Measurements from ENCODE around the gene LUZP1. TPM values are rescaled to one million over a fixed set of nuclear protein-coding genes. Genes with fewer than 3 reads are reported as not detected.

The LUZP1 gene
- total and polyA plus RNA-seq, 11 donors: 6.1 to 42.3 (median 30.0) TPM

GRCh38 chr1:23069149-23069548, 99.5 kb downstream of the LUZP1 start:
- 88 to 93% (median 89%) methylated on average over 2 of the region's 2 CpGs for WGBS, 4 donors
- Histone ChIP-seq H3K4me3 (no peak overlapping the region), H3K36me3 (peaks cover 0 to 99% (median 85%) of the 10 kb centered on the region in 9 donors), H3K9me3 (no peaks in the 10 kb centered on the region), H3K27ac (no peak overlapping the region), H3K4me1 (no peaks in the 10 kb centered on the region), H3K27me3 (no peaks in the 10 kb centered on the region)
- no peak for DNase-seq
- intact Hi-C loops (cut with DNase I): no loop called here
- TF ChIP-seq POLR2A (IDR thresholded peaks at IDR 0.05): no peak
- no peak for TF ChIP-seq CTCF (IDR thresholded peaks at IDR 0.05)
- no peak for ATAC-seq

DNA sequence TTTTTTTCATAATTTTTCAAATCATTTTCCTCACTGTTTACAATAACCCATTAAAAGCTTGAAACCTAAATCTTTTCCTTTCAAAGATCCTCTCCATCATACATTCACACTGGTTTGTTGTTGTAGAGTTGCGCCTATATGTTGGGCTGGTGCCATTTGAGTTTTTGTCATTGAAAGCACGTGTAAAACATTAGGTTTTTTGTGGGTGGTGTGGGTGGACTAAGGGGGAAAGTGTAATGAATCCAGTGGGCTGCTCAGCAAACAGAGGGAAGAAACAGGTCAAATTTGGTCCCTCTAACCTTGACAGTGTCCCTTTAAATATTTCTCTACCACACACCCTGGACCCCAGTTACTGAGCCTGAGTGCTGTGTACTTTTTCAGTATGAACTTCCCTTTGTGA, 102.6 kb downstream of the LUZP1 start:
- no peaks in the 10 kb centered on the region for H3K4me1 ChIP-seq
- H3K36me3 ChIP-seq: peaks cover 0 to 96% (median 77%) of the 10 kb centered on the region in 9 donors
- intact Hi-C loops (cut with DNase I): no loop called here
- no peak overlapping the region for H3K4me3 ChIP-seq
- no peaks in the 10 kb centered on the region for H3K9me3 ChIP-seq
- 88 to 95% (median 92%) methylated on average over 2 of the region's 2 CpGs for WGBS, 4 donors
- no peak for DNase-seq
- H3K27me3 ChIP-seq: no peaks in the 10 kb centered on the region
- ATAC-seq: no peak
- TF ChIP-seq POLR2A (IDR thresholded peaks at IDR 0.05) (no peak), CTCF (IDR thresholded peaks at IDR 0.05) (no peak)
- no peak overlapping the region for H3K27ac ChIP-seq

DNA sequence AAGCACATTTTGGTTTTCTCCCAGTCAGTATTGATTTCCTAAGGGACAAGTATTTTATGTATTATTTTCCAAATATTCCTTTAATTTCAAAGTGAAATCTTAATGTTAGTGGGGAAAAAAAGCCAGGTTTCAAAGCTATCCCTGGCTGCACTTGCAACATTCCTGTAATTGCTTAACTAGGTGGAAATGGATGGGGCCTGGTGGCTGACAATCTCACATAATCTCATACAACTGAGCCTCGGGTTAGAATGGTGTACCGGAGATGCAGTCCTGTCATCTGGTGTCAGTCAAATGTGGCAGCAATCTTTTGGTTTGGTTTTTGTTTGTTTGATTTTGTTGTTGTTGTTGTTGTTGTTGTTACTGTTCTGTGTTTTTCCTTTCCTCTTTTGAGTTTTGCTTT, 103.3 kb downstream of the LUZP1 start:
- no peaks in the 10 kb centered on the region for H3K4me1 ChIP-seq
- DNase-seq (no peak), ATAC-seq (no peak)
- H3K27me3 ChIP-seq: no peaks in the 10 kb centered on the region
- WGBS, 4 donors: 79 to 92% (median 81%) methylated on average over 2 of the region's 2 CpGs
- H3K36me3 ChIP-seq: peaks cover 0 to 96% (median 77%) of the 10 kb centered on the region in 9 donors
- no peak for TF ChIP-seq CTCF (IDR thresholded peaks at IDR 0.05)
- no peak for TF ChIP-seq POLR2A (IDR thresholded peaks at IDR 0.05)
- H3K27ac ChIP-seq: no peak overlapping the region
- intact Hi-C loops (cut with DNase I): no loop called here
- no peak overlapping the region for H3K4me3 ChIP-seq
- no peaks in the 10 kb centered on the region for H3K9me3 ChIP-seq

GRCh38 chr1:23062271-23062670, 106.4 kb downstream of the LUZP1 start:
- 88 to 93% (median 91%) methylated on average over 2 of the region's 2 CpGs for WGBS, 4 donors

More at GRCh38 chr1:23062271-23062670, 106.4 kb downstream of the LUZP1 start:
- H3K4me1 ChIP-seq: no peaks in the 10 kb centered on the region
- DNase-seq: no peak
- H3K36me3 ChIP-seq: peaks cover 0 to 96% (median 77%) of the 10 kb centered on the region in 9 donors
- no peak overlapping the region for H3K27ac ChIP-seq
- no peaks in the 10 kb centered on the region for H3K9me3 ChIP-seq
- TF ChIP-seq POLR2A (IDR thresholded peaks at IDR 0.05): no peak
- no peak for TF ChIP-seq CTCF (IDR thresholded peaks at IDR 0.05)
- no peak for ATAC-seq
- H3K27me3 ChIP-seq: no peaks in the 10 kb centered on the region
- no peak overlapping the region for H3K4me3 ChIP-seq
- intact Hi-C loops (cut with DNase I): no loop called here
